ENCODE data around the gene S1PR4. TPM values are rescaled to one million over a fixed set of nuclear protein-coding genes. Genes with fewer than 3 reads are reported as not detected.

Gene S1PR4
- total and polyA plus RNA-seq, 2 of the 13 experiments (the other 11 are each of a cell fraction or from before 2014, with no cell fraction given), result 0.07 to 0.09 TPM

- TF ChIP-seq ZNF280D (CRISPR knock-in tag; IDR thresholded peaks at IDR 0.05) (no peak), ZNF800 (CRISPR knock-in tag; IDR thresholded peaks at IDR 0.05) (0 out of 2 replicates have a peak, but pooled peaks have one; percentile 47), SP4 (CRISPR knock-in tag; IDR thresholded peaks at IDR 0.05) (peak; percentile 5; the same call in 1 of the 2 replicates), ZNF563 (CRISPR knock-in tag; IDR thresholded peaks at IDR 0.05) (no peak), FOXM1 (CRISPR knock-in tag; IDR thresholded peaks at IDR 0.05) (no peak), NFRKB (IDR thresholded peaks at IDR 0.05) (no peak), ZNF670 (CRISPR knock-in tag; IDR thresholded peaks at IDR 0.05; ENCODE audit: borderline replicate concordance) (no peak), ZXDC (CRISPR knock-in tag; IDR thresholded peaks at IDR 0.05) (0 out of 2 replicates have a peak, but pooled peaks have one; percentile 1), REL (CRISPR knock-in tag; conservative IDR thresholded peaks at IDR 0.05) (no peak), HMGXB4 (CRISPR knock-in tag; IDR thresholded peaks at IDR 0.05; ENCODE audit: borderline replicate concordance in 1 of 2, low read depth in 1 of 2) (peak; percentile 12 to 70; a peak in 2 of 4 replicates), JUN (CRISPR knock-in tag; IDR thresholded peaks at IDR 0.05) (no peak), RXRB (CRISPR knock-in tag; IDR thresholded peaks at IDR 0.05; ENCODE audit: borderline replicate concordance) (no peak), ZNF224 (CRISPR knock-in tag; IDR thresholded peaks at IDR 0.05) (no peak), ZNF687 (CRISPR knock-in tag; IDR thresholded peaks at IDR 0.05) (peak; percentile 70; the same call in 1 of the 2 replicates), XBP1 (CRISPR knock-in tag; IDR thresholded peaks at IDR 0.05) (no peak)
Observed at GRCh38 chr19:3186160-3186688, 7.7 kb downstream of the S1PR4 start (continued).

All from HepG2 (cell line).